ENCODE measurements around the gene GUCY1A2.

The GUCY1A2 gene

GRCh38 chr11:106691807-106692365 lies 326.4 kb downstream of the GUCY1A2 start:
- in situ Hi-C loops (cut with HindIII; ENCODE audit: low pct_ligation_motif_present, low sequenced_read_pairs) = no loop called here
- Histone ChIP-seq H3K27me3 (replicated peaks) (no peaks in the 10 kb centered on the region), H3K27ac (no peak overlapping the region), H3K4me3 (ENCODE audit: low read depth, low read length) (no peak overlapping the region), H3K36me3 (replicated peaks) (no peaks in the 10 kb centered on the region)
- TF ChIP-seq CTCF (IDR thresholded peaks at IDR 0.05; ENCODE audit: low read depth, low read length, missing control alignments) = no peak
- peak; percentile 22 for DNase-seq

GRCh38 chr11:106690923-106691322 lies 327.4 kb downstream of the GUCY1A2 start:
- in situ Hi-C loops (cut with HindIII; ENCODE audit: low pct_ligation_motif_present, low sequenced_read_pairs) = no loop called here
- Histone ChIP-seq H3K27me3 (replicated peaks) (no peaks in the 10 kb centered on the region), H3K36me3 (replicated peaks) (no peaks in the 10 kb centered on the region), H3K4me3 (ENCODE audit: low read depth, low read length) (no peak overlapping the region), H3K27ac (no peak overlapping the region)
- TF ChIP-seq CTCF (IDR thresholded peaks at IDR 0.05; ENCODE audit: low read depth, low read length, missing control alignments) = no peak
- no peak for DNase-seq

- H3K27me3 ChIP-seq (replicated peaks) = no peaks in the 10 kb centered on the region
- no peak overlapping the region for H3K4me3 ChIP-seq (ENCODE audit: low read depth, low read length)
- in situ Hi-C loops (cut with HindIII; ENCODE audit: low pct_ligation_motif_present, low sequenced_read_pairs) = no loop called here
- no peak overlapping the region for H3K27ac ChIP-seq
- DNase-seq = no peak
- TF ChIP-seq CTCF (IDR thresholded peaks at IDR 0.05; ENCODE audit: low read depth, low read length, missing control alignments) = no peak
- no peaks in the 10 kb centered on the region for H3K36me3 ChIP-seq (replicated peaks)
Observed at GRCh38 chr11:106684944-106685343, 333.3 kb downstream of the GUCY1A2 start.

GRCh38 chr11:106683435-106683834 lies 334.8 kb downstream of the GUCY1A2 start:
- in situ Hi-C loops (cut with HindIII; ENCODE audit: low pct_ligation_motif_present, low sequenced_read_pairs) = no loop called here
- Histone ChIP-seq H3K36me3 (replicated peaks) (no peaks in the 10 kb centered on the region), H3K27ac (no peak overlapping the region), H3K27me3 (replicated peaks) (no peaks in the 10 kb centered on the region), H3K4me3 (ENCODE audit: low read depth, low read length) (no peak overlapping the region)
- no peak for TF ChIP-seq CTCF (IDR thresholded peaks at IDR 0.05; ENCODE audit: low read depth, low read length, missing control alignments)
- DNase-seq = no peak

- no peak overlapping the region for H3K4me3 ChIP-seq (ENCODE audit: low read depth, low read length)
- H3K27me3 ChIP-seq (replicated peaks) = no peaks in the 10 kb centered on the region
- TF ChIP-seq CTCF (IDR thresholded peaks at IDR 0.05; ENCODE audit: low read depth, low read length, missing control alignments) = no peak
- in situ Hi-C loops (cut with HindIII; ENCODE audit: low pct_ligation_motif_present, low sequenced_read_pairs) = no loop called here
- H3K27ac ChIP-seq = no peak overlapping the region
- DNase-seq = no peak
- H3K36me3 ChIP-seq (replicated peaks) = no peaks in the 10 kb centered on the region
Observed at GRCh38 chr11:106681435-106681834, 336.8 kb downstream of the GUCY1A2 start.

- no peak for DNase-seq
- in situ Hi-C loops (cut with HindIII; ENCODE audit: low pct_ligation_motif_present, low sequenced_read_pairs) = no loop called here
Observed at GRCh38 chr11:106679581-106679980, 338.7 kb downstream of the GUCY1A2 start.

More at GRCh38 chr11:106679581-106679980, 338.7 kb downstream of the GUCY1A2 start:
- no peak for TF ChIP-seq CTCF (IDR thresholded peaks at IDR 0.05; ENCODE audit: low read depth, low read length, missing control alignments)
- no peaks in the 10 kb centered on the region for H3K36me3 ChIP-seq (replicated peaks)
- no peak overlapping the region for H3K4me3 ChIP-seq (ENCODE audit: low read depth, low read length)
- H3K27ac ChIP-seq = no peak overlapping the region
- no peaks in the 10 kb centered on the region for H3K27me3 ChIP-seq (replicated peaks)
